Memory B cell (primary cell): ENCODE measurements around the gene GTF2B.
"Not testable (repeated sequence)": the region's sequence is repeated elsewhere in the genome, so short reads cannot be mapped to it uniquely, and the experiment has no call there.

Experiments used
- ATAC-seq: fragments of 150-1000 bp; cut with Tn5 transposase; 2 replicates; pipeline ENCODE4 v1.10.0; 2021; ENCODE audit warnings: low read depth, mild to moderate bottlenecking, moderate library complexity
- DNase-seq, 2 donors: peaks; one replicate each; pipeline ENCODE4 v3.0.0; 2022; ENCODE audit warnings: low spot score in 2 of 2
- H3K27ac Mint-ChIP-seq: one replicate; pipeline ENCODE4 v1.8.0; 2022; ENCODE audit warnings: mild to moderate bottlenecking, moderate library complexity, mixed read lengths
- H3K27me3 Mint-ChIP-seq: one replicate; pipeline ENCODE4 v1.8.0; 2022; ENCODE audit warnings: mixed read lengths
- H3K36me3 Mint-ChIP-seq: one replicate; pipeline ENCODE4 v1.8.0; 2022; ENCODE audit warnings: mild to moderate bottlenecking, mixed read lengths
- H3K4me1 Mint-ChIP-seq: one replicate; pipeline ENCODE4 v1.8.0; 2022; ENCODE audit warnings: mixed read lengths
- H3K4me3 Mint-ChIP-seq: one replicate; pipeline ENCODE4 v1.8.0; 2022; ENCODE audit warnings: mild to moderate bottlenecking, moderate library complexity, mixed read lengths
- H3K9me3 Mint-ChIP-seq: one replicate; pipeline ENCODE4 v1.8.0; 2022; ENCODE audit warnings: mixed read lengths

Gene GTF2B

GRCh38 chr1:88900883-88901282, 9.5 kb upstream of the GTF2B start:
- Mint-ChIP-seq H3K4me3 (no peak overlapping the region), H3K27ac (no peak overlapping the region), H3K4me1 (no peaks in the 10 kb centered on the region), H3K27me3 (no peaks in the 10 kb centered on the region), H3K36me3 (no peaks in the 10 kb centered on the region), H3K9me3 (no peaks in the 10 kb centered on the region)
- DNase-seq (no peak), ATAC-seq (no peak)

GRCh38 chr1:88897070-88897730, 5.8 kb upstream of the GTF2B start:
- Mint-ChIP-seq H3K36me3 (no peaks in the 10 kb centered on the region), H3K27me3 (no peaks in the 10 kb centered on the region), H3K4me3 (no peak overlapping the region), H3K27ac (no peak overlapping the region), H3K9me3 (no peaks in the 10 kb centered on the region), H3K4me1 (peaks cover 7% of the 10 kb centered on the region)
- DNase-seq, result no peak
- no peak for ATAC-seq

GRCh38 chr1:88892357-88892877, 1.1 kb upstream of the GTF2B start:
- peaks cover 29% of the 10 kb centered on the region for H3K4me1 Mint-ChIP-seq
- peak overlapping the region; percentile 93 for H3K27ac Mint-ChIP-seq
- H3K36me3 Mint-ChIP-seq, result no peaks in the 10 kb centered on the region
- ATAC-seq (no peak), DNase-seq (no peak)
- no peaks in the 10 kb centered on the region for H3K27me3 Mint-ChIP-seq
- no peaks in the 10 kb centered on the region for H3K9me3 Mint-ChIP-seq
- peak overlapping the region; percentile 96 for H3K4me3 Mint-ChIP-seq

- H3K36me3 Mint-ChIP-seq, result peaks cover 3% of the 10 kb centered on the region
- peak overlapping the region; percentile 96 for H3K4me3 Mint-ChIP-seq
- H3K4me1 Mint-ChIP-seq, result peaks cover 29% of the 10 kb centered on the region
- no peak for DNase-seq
- H3K27ac Mint-ChIP-seq, result peak overlapping the region; percentile 93
- ATAC-seq, result no peak
- H3K9me3 Mint-ChIP-seq, result no peaks in the 10 kb centered on the region
- H3K27me3 Mint-ChIP-seq, result no peaks in the 10 kb centered on the region
Observed at GRCh38 chr1:88891951-88892340, 579 bp upstream of the GTF2B start.

- peak; percentile 12 for ATAC-seq
- no peaks in the 10 kb centered on the region for H3K27me3 Mint-ChIP-seq
- no peaks in the 10 kb centered on the region for H3K9me3 Mint-ChIP-seq
- no peak for DNase-seq
- peaks cover 7% of the 10 kb centered on the region for H3K36me3 Mint-ChIP-seq
- H3K4me1 Mint-ChIP-seq, result peaks cover 29% of the 10 kb centered on the region
- peak overlapping the region; percentile 93 for H3K27ac Mint-ChIP-seq
- H3K4me3 Mint-ChIP-seq, result peak overlapping the region; percentile 96
Observed at GRCh38 chr1:88890791-88891317, 513 bp downstream of the GTF2B start.

GRCh38 chr1:88890131-88890530, 1.2 kb downstream of the GTF2B start:
- peaks cover 29% of the 10 kb centered on the region for H3K4me1 Mint-ChIP-seq
- no peaks in the 10 kb centered on the region for H3K27me3 Mint-ChIP-seq
- H3K36me3 Mint-ChIP-seq, result peaks cover 7% of the 10 kb centered on the region

GRCh38 chr1:88888750-88889149, 2.6 kb downstream of the GTF2B start:
- DNase-seq (no peak), ATAC-seq (no peak)
- H3K4me1 Mint-ChIP-seq, result peaks cover 27% of the 10 kb centered on the region
- H3K27me3 Mint-ChIP-seq, result no peaks in the 10 kb centered on the region
- H3K27ac Mint-ChIP-seq, result peak overlapping the region; percentile 54
- no peaks in the 10 kb centered on the region for H3K9me3 Mint-ChIP-seq
- peaks cover 9% of the 10 kb centered on the region for H3K36me3 Mint-ChIP-seq
- peak overlapping the region; percentile 60 for H3K4me3 Mint-ChIP-seq

More at GRCh38 chr1:88890131-88890530, 1.2 kb downstream of the GTF2B start:
- ATAC-seq (no peak), DNase-seq (no peak)
- Mint-ChIP-seq H3K4me3 (peak overlapping the region; percentile 96), H3K9me3 (no peaks in the 10 kb centered on the region), H3K27ac (peak overlapping the region; percentile 93)

GRCh38 chr1:88885933-88886332, 5.4 kb downstream of the GTF2B start:
- no peaks in the 10 kb centered on the region for H3K9me3 Mint-ChIP-seq
- DNase-seq (no peak), ATAC-seq (no peak)
- peaks cover 25% of the 10 kb centered on the region for H3K4me1 Mint-ChIP-seq
- no peak overlapping the region for H3K4me3 Mint-ChIP-seq
- H3K36me3 Mint-ChIP-seq, result peaks cover 13% of the 10 kb centered on the region
- no peak overlapping the region for H3K27ac Mint-ChIP-seq
- H3K27me3 Mint-ChIP-seq, result no peaks in the 10 kb centered on the region

- DNase-seq (no peak), ATAC-seq (no peak)
- Mint-ChIP-seq H3K9me3 (no peaks in the 10 kb centered on the region), H3K27ac (no peak overlapping the region), H3K36me3 (peaks cover 13% of the 10 kb centered on the region), H3K4me3 (no peak overlapping the region), H3K27me3 (no peaks in the 10 kb centered on the region), H3K4me1 (peaks cover 12% of the 10 kb centered on the region)
Observed at GRCh38 chr1:88883156-88883555, 8.2 kb downstream of the GTF2B start.

- H3K4me1 Mint-ChIP-seq, result peaks cover 14% of the 10 kb centered on the region
- peak overlapping the region; percentile 41 for H3K27ac Mint-ChIP-seq
- not testable (repeated sequence) for ATAC-seq, DNase-seq, H3K4me3 Mint-ChIP-seq, H3K9me3 Mint-ChIP-seq, H3K27me3 Mint-ChIP-seq, H3K36me3 Mint-ChIP-seq
Observed at GRCh38 chr1:88880717-88881116, 10.7 kb downstream of the GTF2B start.

- no peak for ATAC-seq
- peaks cover 7% of the 10 kb centered on the region for H3K36me3 Mint-ChIP-seq
- H3K27me3 Mint-ChIP-seq, result no peaks in the 10 kb centered on the region
- no peaks in the 10 kb centered on the region for H3K9me3 Mint-ChIP-seq
- H3K4me3 Mint-ChIP-seq, result no peak overlapping the region
- peaks cover 22% of the 10 kb centered on the region for H3K4me1 Mint-ChIP-seq
- no peak for DNase-seq
- peak overlapping the region; percentile 42 for H3K27ac Mint-ChIP-seq
Observed at GRCh38 chr1:88878731-88879130, 12.6 kb downstream of the GTF2B start.

GRCh38 chr1:88877911-88878310, 13.5 kb downstream of the GTF2B start:
- Mint-ChIP-seq H3K4me1 (peaks cover 25% of the 10 kb centered on the region), H3K36me3 (peaks cover 10% of the 10 kb centered on the region), H3K27ac (no peak overlapping the region)

GRCh38 chr1:88877382-88877825, 14.0 kb downstream of the GTF2B start:
- Mint-ChIP-seq H3K36me3 (peaks cover 11% of the 10 kb centered on the region), H3K4me1 (peaks cover 22% of the 10 kb centered on the region), H3K27ac (no peak overlapping the region), H3K9me3 (no peaks in the 10 kb centered on the region), H3K27me3 (no peaks in the 10 kb centered on the region), H3K4me3 (no peak overlapping the region)
- DNase-seq, result no peak
- peak; percentile 43 for ATAC-seq

More at GRCh38 chr1:88877911-88878310, 13.5 kb downstream of the GTF2B start:
- Mint-ChIP-seq H3K27me3 (no peaks in the 10 kb centered on the region), H3K4me3 (no peak overlapping the region), H3K9me3 (no peaks in the 10 kb centered on the region)
- DNase-seq (no peak), ATAC-seq (peak; percentile 29)

GRCh38 chr1:88876573-88877365, 14.6 kb downstream of the GTF2B start:
- H3K27ac Mint-ChIP-seq, result no peak overlapping the region
- ATAC-seq (no peak), DNase-seq (no peak)
- no peaks in the 10 kb centered on the region for H3K27me3 Mint-ChIP-seq
- no peak overlapping the region for H3K4me3 Mint-ChIP-seq
- H3K9me3 Mint-ChIP-seq, result no peaks in the 10 kb centered on the region
- H3K4me1 Mint-ChIP-seq, result peaks cover 19% of the 10 kb centered on the region
- H3K36me3 Mint-ChIP-seq, result peaks cover 8% of the 10 kb centered on the region
